Esophagus squamous epithelium (tissue), 5 donors: ENCODE measurements around the gene ACMSD. TPM values are rescaled to one million over a fixed set of nuclear protein-coding genes. Genes with fewer than 3 reads are reported as not detected.
"Not testable (repeated sequence)": the region's sequence is repeated elsewhere in the genome, so short reads cannot be mapped to it uniquely, and the experiment has no call there.

Experiments used
- DNase-seq: peaks from one replicate; lab custom pipeline; 2025; lab: John Stamatoyannopoulos, UW
- H3K27ac ChIP-seq, 4 donors: fragments of 200-600 bp; sonication (generic); one replicate each; pipeline ENCODE4 v1.5.1; 2016 to 2019; ENCODE audit warnings: mild to moderate bottlenecking in 1 of 4
- H3K27me3 ChIP-seq, 4 donors: fragments of 200-600 bp; sonication (generic); 1 replicate in 3 of 4; 2 replicates in 1 of 4; pipeline versions ENCODE4 v1.5.1 to v1.6.0; 2017 to 2021; ENCODE audit warnings: antibody characterized with exemption in 1 of 4
- H3K36me3 ChIP-seq, 3 donors: fragments of 200-600 bp; sonication (generic); one replicate each; pipeline ENCODE4 v1.5.1; 2016 to 2019
- H3K4me1 ChIP-seq, 3 donors: fragments of 200-600 bp; sonication (generic); one replicate each; pipeline ENCODE4 v1.5.1; 2017 to 2019
- H3K4me3 ChIP-seq, 4 donors: fragments of 200-600 bp; sonication (generic); 1 replicate in 3 of 4; 2 replicates in 1 of 4; pipeline ENCODE4 v1.5.1; 2016 to 2019; ENCODE audit warnings: mild to moderate bottlenecking in 2 of 4, moderate library complexity in 1 of 4
- H3K9me3 ChIP-seq, 3 donors: fragments of 200-600 bp; sonication (generic); one replicate each; pipeline ENCODE4 v1.5.1; 2016 to 2019
- POLR2A ChIP-seq, 4 donors: fragments of 450-650 bp; IDR thresholded peaks; one replicate each; pipeline ENCODE4 v1.6.1; 2017; ENCODE audit warnings: antibody characterized with exemption in 4 of 4, mild to moderate bottlenecking in 4 of 4, moderate library complexity in 3 of 4
- WGBS, 2 donors: methylation state at CpG; one replicate each; pipeline ENCODE4 v1.1.5; 2018; 5-methylcytosine and 5-hydroxymethylcytosine counted together
- intact Hi-C: fragments of 100-400 bp; cut with DNase I; formaldehyde crosslinking; loops from one replicate; pipeline ENCODE4 v1.15.0; 2022
- total RNA-seq, 4 donors: library from RNA; depleted of rRNA; stranded (reverse); fragments of >200 nt; gene quantifications; one replicate each; pipeline ENCODE4 v1.1.0, GENCODE V29; 2016
- TF ChIP-seq, protein P1 (sequence below), 6 experiments: fragments of 450-650 bp in 4 of 6; fragments of 200-600 bp in 2 of 6; sonication (generic) in 2 of 6; IDR thresholded peaks; one replicate each; pipeline ENCODE4 v1.5.1; 2016 to 2019; ENCODE audit warnings: antibody characterized with exemption in 6 of 6, mild to moderate bottlenecking in 4 of 6, moderate library complexity in 4 of 6
- donor health status: DM: yes; HTN: yes; CAD: no.

The ACMSD gene
- total RNA-seq, 4 donors from 2014 or later = not detected

DNA sequence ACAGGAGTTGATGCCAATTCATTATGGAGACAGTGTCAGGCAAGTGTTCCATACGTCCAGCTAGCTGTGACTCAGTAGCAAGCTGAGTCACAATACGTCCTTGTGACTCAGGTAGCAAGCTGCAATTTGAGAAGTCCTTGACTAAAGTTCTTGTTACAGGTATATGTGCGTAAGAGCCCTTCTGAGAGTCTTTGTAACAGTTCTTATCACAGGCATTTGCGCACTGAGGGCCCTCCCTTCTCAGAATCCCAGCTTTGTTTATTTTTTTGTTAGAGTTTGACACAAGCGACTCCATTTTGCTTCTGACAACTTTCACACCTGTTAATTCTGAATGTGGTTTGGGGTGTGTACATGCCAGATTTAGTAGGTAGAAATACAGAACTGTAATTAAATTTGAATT lies 20.1 kb upstream of the ACMSD start:
- no peaks in the 10 kb centered on the region for H3K36me3 ChIP-seq
- H3K27ac ChIP-seq = no peak overlapping the region
- DNase-seq = no peak
- no peaks in the 10 kb centered on the region for H3K4me1 ChIP-seq
- 42 to 55% methylated on average over 5 of the region's 5 CpGs for WGBS, 2 donors
- no peaks in the 10 kb centered on the region for H3K9me3 ChIP-seq
- no peaks in the 10 kb centered on the region for H3K27me3 ChIP-seq
- intact Hi-C loops = no loop called here
- TF ChIP-seq, protein P1, sequence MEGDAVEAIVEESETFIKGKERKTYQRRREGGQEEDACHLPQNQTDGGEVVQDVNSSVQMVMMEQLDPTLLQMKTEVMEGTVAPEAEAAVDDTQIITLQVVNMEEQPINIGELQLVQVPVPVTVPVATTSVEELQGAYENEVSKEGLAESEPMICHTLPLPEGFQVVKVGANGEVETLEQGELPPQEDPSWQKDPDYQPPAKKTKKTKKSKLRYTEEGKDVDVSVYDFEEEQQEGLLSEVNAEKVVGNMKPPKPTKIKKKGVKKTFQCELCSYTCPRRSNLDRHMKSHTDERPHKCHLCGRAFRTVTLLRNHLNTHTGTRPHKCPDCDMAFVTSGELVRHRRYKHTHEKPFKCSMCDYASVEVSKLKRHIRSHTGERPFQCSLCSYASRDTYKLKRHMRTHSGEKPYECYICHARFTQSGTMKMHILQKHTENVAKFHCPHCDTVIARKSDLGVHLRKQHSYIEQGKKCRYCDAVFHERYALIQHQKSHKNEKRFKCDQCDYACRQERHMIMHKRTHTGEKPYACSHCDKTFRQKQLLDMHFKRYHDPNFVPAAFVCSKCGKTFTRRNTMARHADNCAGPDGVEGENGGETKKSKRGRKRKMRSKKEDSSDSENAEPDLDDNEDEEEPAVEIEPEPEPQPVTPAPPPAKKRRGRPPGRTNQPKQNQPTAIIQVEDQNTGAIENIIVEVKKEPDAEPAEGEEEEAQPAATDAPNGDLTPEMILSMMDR (IDR thresholded peaks at IDR 0.05) = no peak
- no peak for TF ChIP-seq POLR2A (IDR thresholded peaks at IDR 0.05)
- no peak overlapping the region for H3K4me3 ChIP-seq

DNA sequence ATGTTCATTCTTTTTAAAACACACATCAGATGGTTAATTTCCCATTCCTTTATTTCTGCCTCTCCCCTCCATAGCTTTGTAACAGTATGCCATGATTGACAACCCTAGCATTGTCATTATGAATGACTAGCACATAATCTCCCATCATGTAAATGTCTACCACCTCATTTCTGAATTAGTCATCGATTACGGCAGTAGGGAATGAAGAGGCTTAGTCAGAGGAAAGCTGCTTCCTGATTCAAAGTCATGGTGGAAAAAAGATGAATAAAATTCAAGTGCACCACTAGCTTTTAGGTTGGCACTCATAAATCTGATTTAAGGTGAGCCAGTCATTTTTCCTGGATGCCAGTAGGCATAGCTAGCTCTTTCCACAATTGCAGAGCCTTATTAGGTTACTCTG lies 19.1 kb upstream of the ACMSD start:
- Histone ChIP-seq H3K4me1 (no peaks in the 10 kb centered on the region), H3K27ac (no peak overlapping the region)

DNA sequence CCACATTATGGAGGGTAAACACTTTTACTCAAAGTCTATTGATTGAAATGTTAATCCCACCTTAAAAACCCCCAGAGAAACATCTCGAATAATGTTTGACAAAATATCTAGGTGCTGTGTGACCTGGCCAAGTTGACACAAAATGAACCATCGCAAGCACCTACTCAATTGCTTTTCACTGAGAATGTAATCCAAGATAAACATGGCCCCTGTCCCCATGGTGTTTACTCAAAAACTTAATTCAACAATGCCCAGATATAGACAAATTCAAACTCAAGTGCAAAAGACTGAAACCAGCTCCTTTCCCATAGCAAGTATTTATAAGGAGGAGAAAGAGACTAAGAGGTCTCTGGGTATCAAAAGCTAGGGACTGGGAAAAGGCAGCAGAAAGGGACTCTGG lies 15.0 kb upstream of the ACMSD start:
- Histone ChIP-seq H3K4me3 (no peak overlapping the region), H3K36me3 (no peaks in the 10 kb centered on the region), H3K4me1 (no peaks in the 10 kb centered on the region), H3K27me3 (no peaks in the 10 kb centered on the region), H3K27ac (no peak overlapping the region), H3K9me3 (no peaks in the 10 kb centered on the region)
- intact Hi-C loops = no loop called here
- no peak for TF ChIP-seq POLR2A (IDR thresholded peaks at IDR 0.05)
- TF ChIP-seq, protein P1 (IDR thresholded peaks at IDR 0.05) = no peak
- 40 to 54% methylated on average over 2 of the region's 2 CpGs for WGBS, 2 donors
- no peak for DNase-seq

More for the DNA sequence above, 19.1 kb upstream of the ACMSD start:
- Histone ChIP-seq H3K36me3 (no peaks in the 10 kb centered on the region), H3K4me3 (no peak overlapping the region), H3K27me3 (no peaks in the 10 kb centered on the region), H3K9me3 (no peaks in the 10 kb centered on the region)
- 25 to 53% methylated on average over 2 of the region's 2 CpGs for WGBS, 2 donors
- TF ChIP-seq, protein P1 (IDR thresholded peaks at IDR 0.05) = no peak
- TF ChIP-seq POLR2A (IDR thresholded peaks at IDR 0.05) = no peak
- intact Hi-C loops = no loop called here
- no peak for DNase-seq

DNA sequence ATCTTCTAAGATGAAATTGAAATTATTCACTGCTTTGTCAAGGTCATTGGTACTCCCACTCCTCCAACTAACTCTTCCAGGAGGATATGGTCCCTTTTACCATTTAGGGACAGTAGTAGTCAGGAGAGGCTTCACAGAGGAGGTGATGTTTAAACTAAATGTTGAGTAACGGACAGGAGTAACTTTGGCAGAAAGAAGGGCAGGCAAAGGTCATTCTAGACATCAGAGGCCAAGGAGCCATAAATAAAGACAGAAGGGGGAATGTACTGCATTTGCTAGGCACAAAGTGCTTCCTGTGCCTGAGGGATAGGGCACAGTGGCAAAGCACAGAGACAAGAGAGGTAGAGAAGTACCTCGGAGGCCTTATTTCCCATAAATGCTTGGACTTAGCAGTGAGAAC lies 14.6 kb upstream of the ACMSD start:
- Histone ChIP-seq H3K4me1 (no peaks in the 10 kb centered on the region), H3K27ac (no peak overlapping the region), H3K36me3 (no peaks in the 10 kb centered on the region), H3K9me3 (no peaks in the 10 kb centered on the region), H3K4me3 (no peak overlapping the region), H3K27me3 (no peaks in the 10 kb centered on the region)
- 66 to 84% methylated on average over 2 of the region's 2 CpGs for WGBS, 2 donors
- no peak for DNase-seq
- no peak for TF ChIP-seq POLR2A (IDR thresholded peaks at IDR 0.05)
- TF ChIP-seq, protein P1 (IDR thresholded peaks at IDR 0.05) = no peak
- intact Hi-C loops = no loop called here

DNA sequence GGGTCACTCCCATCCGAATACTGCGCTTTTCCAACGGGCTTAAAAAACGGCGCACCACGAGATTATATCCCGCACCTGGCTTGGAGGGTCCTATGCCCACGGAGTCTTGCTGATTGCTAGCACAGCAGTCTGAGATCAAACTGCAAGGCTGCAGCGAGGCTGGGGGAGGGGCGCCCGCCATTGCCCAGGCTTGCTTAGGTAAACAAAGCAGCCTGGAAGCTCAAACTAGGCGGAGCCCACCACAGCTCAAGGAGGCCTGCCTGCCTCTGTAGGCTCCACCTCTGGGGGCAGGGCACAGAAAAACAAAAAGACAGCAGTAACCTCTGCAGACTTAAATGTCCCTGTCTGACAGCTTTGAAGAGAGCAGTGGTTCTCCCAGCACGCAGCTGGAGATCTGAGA lies 12.7 kb upstream of the ACMSD start:
- WGBS, 2 donors = 33 to 73% methylated on average over 1 to 9 of the region's 13 CpGs
- DNase-seq, H3K36me3 ChIP-seq, H3K4me3 ChIP-seq, H3K27ac ChIP-seq, intact Hi-C loops, H3K9me3 ChIP-seq, H3K4me1 ChIP-seq, H3K27me3 ChIP-seq: not testable (repeated sequence)

DNA sequence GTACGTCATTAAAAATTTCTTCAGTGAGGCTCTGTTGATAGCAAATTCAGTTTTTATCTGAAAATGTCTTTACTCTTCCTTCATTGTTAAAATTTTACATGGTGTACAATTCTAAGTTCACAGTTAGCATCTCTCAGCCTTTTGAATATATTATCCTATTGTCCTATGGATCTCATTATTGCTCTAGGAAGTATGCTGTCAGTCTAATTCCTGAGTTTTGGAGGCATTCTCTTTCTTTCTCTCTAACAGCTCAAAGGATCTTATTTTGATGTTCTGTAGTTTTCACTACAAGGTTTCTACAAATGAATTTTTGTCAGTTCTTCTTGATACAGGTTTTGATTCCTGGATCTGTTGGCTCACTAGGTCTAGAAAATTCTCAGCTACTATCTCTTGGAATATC lies 2.9 kb upstream of the ACMSD start:
- Histone ChIP-seq H3K4me1 (no peaks in the 10 kb centered on the region), H3K4me3 (no peak overlapping the region), H3K27ac (no peak overlapping the region), H3K27me3 (no peaks in the 10 kb centered on the region), H3K36me3 (no peaks in the 10 kb centered on the region), H3K9me3 (peaks cover 0 to 6% (median 0%) of the 10 kb centered on the region in 3 donors)
- DNase-seq = no peak
- WGBS, 2 donors = 88 to 91% methylated on average over 1 of the region's 1 CpG
- intact Hi-C loops = no loop called here
- TF ChIP-seq, protein P1 (IDR thresholded peaks at IDR 0.05) = no peak
- no peak for TF ChIP-seq POLR2A (IDR thresholded peaks at IDR 0.05)
